ENCODE results near the gene PRR5L. TPM values are rescaled to one million over a fixed set of nuclear protein-coding genes. Genes with fewer than 3 reads are reported as not detected.

The PRR5L gene
- polyA plus RNA-seq, 1 of the 3 experiments (the other 2 are of a cell fraction) = 0.46 TPM

DNA sequence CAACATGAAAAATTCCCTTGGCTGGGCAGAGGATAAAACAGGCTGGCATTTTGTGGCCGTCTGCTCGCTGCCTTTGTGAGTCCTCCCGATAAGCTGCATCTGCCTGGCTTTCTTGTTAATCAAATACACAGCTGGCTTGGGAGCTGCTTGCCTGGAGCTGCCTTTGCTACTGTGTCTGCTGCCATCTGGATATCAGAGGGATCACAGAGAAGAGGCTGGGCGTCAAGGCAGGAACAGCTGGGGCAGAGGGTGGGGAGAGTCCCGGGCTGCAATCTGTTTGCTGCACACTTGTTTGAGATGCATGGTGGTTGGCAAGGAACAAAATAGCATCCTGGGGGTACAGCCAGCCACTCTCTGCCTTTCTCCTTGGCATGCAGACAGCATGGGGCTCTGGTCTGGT is 42.9 kb upstream of the PRR5L start (continued):
- TF ChIP-seq, protein P1, sequence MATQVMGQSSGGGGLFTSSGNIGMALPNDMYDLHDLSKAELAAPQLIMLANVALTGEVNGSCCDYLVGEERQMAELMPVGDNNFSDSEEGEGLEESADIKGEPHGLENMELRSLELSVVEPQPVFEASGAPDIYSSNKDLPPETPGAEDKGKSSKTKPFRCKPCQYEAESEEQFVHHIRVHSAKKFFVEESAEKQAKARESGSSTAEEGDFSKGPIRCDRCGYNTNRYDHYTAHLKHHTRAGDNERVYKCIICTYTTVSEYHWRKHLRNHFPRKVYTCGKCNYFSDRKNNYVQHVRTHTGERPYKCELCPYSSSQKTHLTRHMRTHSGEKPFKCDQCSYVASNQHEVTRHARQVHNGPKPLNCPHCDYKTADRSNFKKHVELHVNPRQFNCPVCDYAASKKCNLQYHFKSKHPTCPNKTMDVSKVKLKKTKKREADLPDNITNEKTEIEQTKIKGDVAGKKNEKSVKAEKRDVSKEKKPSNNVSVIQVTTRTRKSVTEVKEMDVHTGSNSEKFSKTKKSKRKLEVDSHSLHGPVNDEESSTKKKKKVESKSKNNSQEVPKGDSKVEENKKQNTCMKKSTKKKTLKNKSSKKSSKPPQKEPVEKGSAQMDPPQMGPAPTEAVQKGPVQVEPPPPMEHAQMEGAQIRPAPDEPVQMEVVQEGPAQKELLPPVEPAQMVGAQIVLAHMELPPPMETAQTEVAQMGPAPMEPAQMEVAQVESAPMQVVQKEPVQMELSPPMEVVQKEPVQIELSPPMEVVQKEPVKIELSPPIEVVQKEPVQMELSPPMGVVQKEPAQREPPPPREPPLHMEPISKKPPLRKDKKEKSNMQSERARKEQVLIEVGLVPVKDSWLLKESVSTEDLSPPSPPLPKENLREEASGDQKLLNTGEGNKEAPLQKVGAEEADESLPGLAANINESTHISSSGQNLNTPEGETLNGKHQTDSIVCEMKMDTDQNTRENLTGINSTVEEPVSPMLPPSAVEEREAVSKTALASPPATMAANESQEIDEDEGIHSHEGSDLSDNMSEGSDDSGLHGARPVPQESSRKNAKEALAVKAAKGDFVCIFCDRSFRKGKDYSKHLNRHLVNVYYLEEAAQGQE (IDR thresholded peaks at IDR 0.05; ENCODE audit: low read depth, low read length) = no peak
- TF ChIP-seq, protein P2, sequence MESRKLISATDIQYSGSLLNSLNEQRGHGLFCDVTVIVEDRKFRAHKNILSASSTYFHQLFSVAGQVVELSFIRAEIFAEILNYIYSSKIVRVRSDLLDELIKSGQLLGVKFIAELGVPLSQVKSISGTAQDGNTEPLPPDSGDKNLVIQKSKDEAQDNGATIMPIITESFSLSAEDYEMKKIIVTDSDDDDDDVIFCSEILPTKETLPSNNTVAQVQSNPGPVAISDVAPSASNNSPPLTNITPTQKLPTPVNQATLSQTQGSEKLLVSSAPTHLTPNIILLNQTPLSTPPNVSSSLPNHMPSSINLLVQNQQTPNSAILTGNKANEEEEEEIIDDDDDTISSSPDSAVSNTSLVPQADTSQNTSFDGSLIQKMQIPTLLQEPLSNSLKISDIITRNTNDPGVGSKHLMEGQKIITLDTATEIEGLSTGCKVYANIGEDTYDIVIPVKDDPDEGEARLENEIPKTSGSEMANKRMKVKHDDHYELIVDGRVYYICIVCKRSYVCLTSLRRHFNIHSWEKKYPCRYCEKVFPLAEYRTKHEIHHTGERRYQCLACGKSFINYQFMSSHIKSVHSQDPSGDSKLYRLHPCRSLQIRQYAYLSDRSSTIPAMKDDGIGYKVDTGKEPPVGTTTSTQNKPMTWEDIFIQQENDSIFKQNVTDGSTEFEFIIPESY (IDR thresholded peaks at IDR 0.05; ENCODE audit: borderline replicate concordance, low read depth) = no peak
- TF ChIP-seq, protein P3, sequence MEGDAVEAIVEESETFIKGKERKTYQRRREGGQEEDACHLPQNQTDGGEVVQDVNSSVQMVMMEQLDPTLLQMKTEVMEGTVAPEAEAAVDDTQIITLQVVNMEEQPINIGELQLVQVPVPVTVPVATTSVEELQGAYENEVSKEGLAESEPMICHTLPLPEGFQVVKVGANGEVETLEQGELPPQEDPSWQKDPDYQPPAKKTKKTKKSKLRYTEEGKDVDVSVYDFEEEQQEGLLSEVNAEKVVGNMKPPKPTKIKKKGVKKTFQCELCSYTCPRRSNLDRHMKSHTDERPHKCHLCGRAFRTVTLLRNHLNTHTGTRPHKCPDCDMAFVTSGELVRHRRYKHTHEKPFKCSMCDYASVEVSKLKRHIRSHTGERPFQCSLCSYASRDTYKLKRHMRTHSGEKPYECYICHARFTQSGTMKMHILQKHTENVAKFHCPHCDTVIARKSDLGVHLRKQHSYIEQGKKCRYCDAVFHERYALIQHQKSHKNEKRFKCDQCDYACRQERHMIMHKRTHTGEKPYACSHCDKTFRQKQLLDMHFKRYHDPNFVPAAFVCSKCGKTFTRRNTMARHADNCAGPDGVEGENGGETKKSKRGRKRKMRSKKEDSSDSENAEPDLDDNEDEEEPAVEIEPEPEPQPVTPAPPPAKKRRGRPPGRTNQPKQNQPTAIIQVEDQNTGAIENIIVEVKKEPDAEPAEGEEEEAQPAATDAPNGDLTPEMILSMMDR (IDR thresholded peaks at IDR 0.05) = no peak
- TF ChIP-seq TCF12 (IDR thresholded peaks at IDR 0.05) (peak; percentile 76), RXRA (IDR thresholded peaks at IDR 0.05; ENCODE audit: borderline replicate concordance, low read depth) (no peak), MEF2A (IDR thresholded peaks at IDR 0.05; ENCODE audit: borderline replicate concordance, low read depth) (no peak), SIN3A (IDR thresholded peaks at IDR 0.05; ENCODE audit: borderline replicate concordance, low read depth, low read length) (no peak), YY1 (IDR thresholded peaks at IDR 0.05; ENCODE audit: low read depth) (no peak), FOSL2 (IDR thresholded peaks at IDR 0.05; ENCODE audit: borderline replicate concordance, low read depth) (no peak), ELF1 (IDR thresholded peaks at IDR 0.05) (no peak), EP300 (IDR thresholded peaks at IDR 0.05; ENCODE audit: borderline replicate concordance in 1 of 2, low read depth in 1 of 2, low read length in 1 of 2) (peak in 1 of 2 experiments; percentile 96; a peak in 2 of 4 replicates), NRF1 (IDR thresholded peaks at IDR 0.05; ENCODE audit: low read depth, low read length) (no peak), POLR2AphosphoS5 (IDR thresholded peaks at IDR 0.05; ENCODE audit: low read depth, low read length) (peak; percentile 34; the same call in 1 of the 2 replicates), EZH2phosphoT487 (IDR thresholded peaks at IDR 0.05; ENCODE audit: borderline replicate concordance, low read depth) (no peak)

DNA sequence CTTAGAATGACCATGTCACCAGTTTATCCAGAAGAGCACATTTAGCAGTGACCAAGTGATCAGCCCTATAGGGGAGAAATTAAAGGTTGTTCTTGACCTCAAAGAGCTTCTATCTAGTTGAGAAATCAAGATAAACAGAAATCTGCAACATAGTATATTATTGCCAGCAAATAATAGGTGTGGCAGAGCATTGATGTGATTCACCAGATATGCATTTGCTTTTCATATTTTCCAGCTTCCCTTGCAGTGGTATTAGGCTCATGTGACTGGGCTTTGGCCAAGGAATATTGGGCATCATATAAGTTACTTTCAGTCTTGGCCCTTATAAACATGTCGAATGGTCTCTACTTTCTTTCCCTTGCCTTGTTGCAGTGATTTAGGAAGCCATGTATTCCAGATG is 41.4 kb upstream of the PRR5L start:
- ChIA-PET POLR2A (no interaction called here), CTCF (interaction anchor here (1.1 to 3.1 kb wide), 3 partner anchors 11 to 640 kb away, joined by 6 to 26 read pairs (median 9); no protein-coding TSS in a partner anchor)
- TF ChIP-seq, protein P4, sequence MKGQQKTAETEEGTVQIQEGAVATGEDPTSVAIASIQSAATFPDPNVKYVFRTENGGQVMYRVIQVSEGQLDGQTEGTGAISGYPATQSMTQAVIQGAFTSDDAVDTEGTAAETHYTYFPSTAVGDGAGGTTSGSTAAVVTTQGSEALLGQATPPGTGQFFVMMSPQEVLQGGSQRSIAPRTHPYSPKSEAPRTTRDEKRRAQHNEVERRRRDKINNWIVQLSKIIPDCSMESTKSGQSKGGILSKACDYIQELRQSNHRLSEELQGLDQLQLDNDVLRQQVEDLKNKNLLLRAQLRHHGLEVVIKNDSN (IDR thresholded peaks at IDR 0.05; ENCODE audit: borderline replicate concordance, low read depth) = no peak
- no peak for TF ChIP-seq GABPA (IDR thresholded peaks at IDR 0.05; ENCODE audit: low read depth)
- no peak for TF ChIP-seq FOXM1 (IDR thresholded peaks at IDR 0.05; ENCODE audit: low read depth)
- no peak for TF ChIP-seq RXRA (IDR thresholded peaks at IDR 0.05; ENCODE audit: borderline replicate concordance, low read depth)
- no peak overlapping the region for H2AFZ ChIP-seq (ENCODE audit: low read depth)
- no peaks in the 10 kb centered on the region for H3K9me2 ChIP-seq
- no peaks in the 10 kb centered on the region for H3F3A ChIP-seq (replicated peaks; ENCODE audit: insufficient read depth)
- H3K4me2 ChIP-seq = no peak overlapping the region
- no peaks in the 10 kb centered on the region for H4K20me1 ChIP-seq (ENCODE audit: insufficient read depth)
- H3K9me3 ChIP-seq = no peaks in the 10 kb centered on the region
- H3K36me3 ChIP-seq (replicated peaks in 1 of 2; ENCODE audit: control insufficient read depth in 1 of 2, insufficient read depth in 2 of 2, low read length in 1 of 2) = no peaks in the 10 kb centered on the region
- WGBS (ENCODE audit: low lambda C conversion rate) = 67% methylated on average over 1 of the region's 1 CpG
- no peaks in the 10 kb centered on the region for H3K27me3 ChIP-seq (ENCODE audit: insufficient read depth)
- H3K4me3 ChIP-seq (ENCODE audit: low read depth in 2 of 2, low read length in 1 of 2) = no peak overlapping the region
- no peak for DNase-seq
- peaks cover 0 to 21% of the 10 kb centered on the region in 2 experiments; a peak in 2 of 4 replicates for H3K4me1 ChIP-seq (ENCODE audit: control insufficient read depth in 1 of 2, insufficient read depth in 2 of 2, low read depth in 1 of 2, low read length in 1 of 2)
- H3K79me2 ChIP-seq (ENCODE audit: insufficient read depth) = no peaks in the 10 kb centered on the region
- no peak overlapping the region; a peak in 1 of 4 replicates for H3K27ac ChIP-seq (ENCODE audit: low read depth in 2 of 2, low read length in 1 of 2)
- no peak overlapping the region for H3K9ac ChIP-seq

Data from SK-N-SH (cell line).